HepG2 (cell line): ENCODE measurements around the gene HID1. TPM values are rescaled to one million over a fixed set of nuclear protein-coding genes. Genes with fewer than 3 reads are reported as not detected.

Experiments
- HOXA3 ChIP-seq: sonication (generic); formaldehyde crosslinking; IDR thresholded peaks from 2 replicates; pipeline ENCODE4 v1.5.0; 2020; ENCODE audit warnings: missing genetic modification reagents
- HOXA9 ChIP-seq: sonication (generic); formaldehyde crosslinking; IDR thresholded peaks from 2 replicates; pipeline ENCODE4 v1.8.1; 2022; ENCODE audit warnings: missing genetic modification reagents, mild to moderate bottlenecking, moderate library complexity, borderline replicate concordance
- KDM2A ChIP-seq: sonication (generic); formaldehyde crosslinking; IDR thresholded peaks from 2 replicates; pipeline ENCODE4 v1.4.0; 2020; ENCODE audit warnings: low read depth, missing genetic modification reagents, borderline replicate concordance
- KLF15 ChIP-seq: sonication (generic); formaldehyde crosslinking; IDR thresholded peaks from 2 replicates; pipeline ENCODE4 v1.8.1; 2023; ENCODE audit warnings: borderline replicate concordance, mild to moderate bottlenecking, inconsistent platforms, missing genetic modification reagents, mixed read lengths
- KMT2A ChIP-seq: sonication (generic); formaldehyde crosslinking; IDR thresholded peaks from 2 replicates; pipeline ENCODE4 v1.4.0; 2020; ENCODE audit warnings: missing genetic modification reagents
- MEIS1 ChIP-seq: sonication (generic); formaldehyde crosslinking; IDR thresholded peaks from 2 replicates; pipeline ENCODE4 v1.9.0; 2021; ENCODE audit warnings: mild to moderate bottlenecking, missing genetic modification reagents, moderate library complexity, borderline replicate concordance
- NR2F6 ChIP-seq, 2 experiments: IDR thresholded peaks; 2 replicates each; pipeline ENCODE4 v1.6.1; 2016; ENCODE audit warnings: antibody characterized with exemption in 1 of 2, mild to moderate bottlenecking in 1 of 2
- PATZ1 ChIP-seq: sonication (generic); formaldehyde crosslinking; IDR thresholded peaks from 2 replicates; pipeline ENCODE4 v1.4.0; 2020; ENCODE audit warnings: missing genetic modification reagents
- PRDM10 ChIP-seq: sonication (generic); formaldehyde crosslinking; IDR thresholded peaks from 2 replicates; pipeline ENCODE4 v1.4.0; 2020; ENCODE audit warnings: low read depth, missing genetic modification reagents
- SRSF4 ChIP-seq: fragments of 200-400 bp; formaldehyde crosslinking; IDR thresholded peaks from one replicate; pipeline ENCODE4 v1.6.1; 2018; ENCODE audit warnings: mild to moderate bottlenecking, low read depth, low read length, moderate library complexity; ENCODE audit not compliant: poor library complexity, severe bottlenecking
- TARDBP ChIP-seq: sonication (generic); formaldehyde crosslinking; IDR thresholded peaks from 2 replicates; pipeline ENCODE4 v1.8.0; 2022; ENCODE audit warnings: mild to moderate bottlenecking, missing genetic modification reagents
- ZBTB42 ChIP-seq: sonication (generic); formaldehyde crosslinking; IDR thresholded peaks from 2 replicates; pipeline ENCODE4 v1.5.0; 2020; ENCODE audit warnings: mild to moderate bottlenecking, missing genetic modification reagents
- ZC3H13 ChIP-seq: sonication (generic); formaldehyde crosslinking; IDR thresholded peaks from 2 replicates; pipeline ENCODE4 v1.8.1; 2023; ENCODE audit warnings: mild to moderate bottlenecking, missing genetic modification reagents, moderate library complexity
- ZFP82 ChIP-seq: sonication (generic); formaldehyde crosslinking; IDR thresholded peaks from 2 replicates; pipeline ENCODE4 v1.5.1; 2020; ENCODE audit warnings: mild to moderate bottlenecking, missing genetic modification reagents, borderline replicate concordance
- ZNF501 ChIP-seq: sonication (generic); formaldehyde crosslinking; IDR thresholded peaks from 2 replicates; pipeline ENCODE4 v1.5.1; 2020; ENCODE audit warnings: mild to moderate bottlenecking, moderate library complexity, missing genetic modification reagents
- ZNF574 ChIP-seq: sonication (generic); formaldehyde crosslinking; IDR thresholded peaks from 2 replicates; pipeline ENCODE4 v1.4.0; 2020; ENCODE audit warnings: missing genetic modification reagents
- ZNF713 ChIP-seq: sonication (generic); formaldehyde crosslinking; IDR thresholded peaks from 2 replicates; pipeline ENCODE4 v1.4.0; 2020; ENCODE audit warnings: mild to moderate bottlenecking, missing genetic modification reagents
- ZNF740 ChIP-seq: sonication (generic); formaldehyde crosslinking; IDR thresholded peaks from 2 replicates; pipeline ENCODE4 v1.4.0; 2020; ENCODE audit warnings: missing genetic modification reagents
- ZNF766 ChIP-seq: sonication (generic); formaldehyde crosslinking; IDR thresholded peaks from 2 replicates; pipeline ENCODE4 v1.5.0; 2020; ENCODE audit warnings: missing genetic modification reagents, borderline replicate concordance
- ZNF792 ChIP-seq: IDR thresholded peaks from 2 replicates; pipeline ENCODE4 v1.6.1; 2016
- polyA plus RNA-seq, 8 experiments: library from polyadenylated mRNA; depleted of rRNA in 3 of 8; stranded (reverse) in 7 of 8; unstranded in 1 of 8; fragments of >200 nt; fragmentation: Illumina TruSeq in 4 of 8; extraction: Trizol in 4 of 8; gene quantifications; 2 replicates each; pipeline versions ENCODE4 v1.2.1 to v1.2.3, GENCODE V29; 2011 to 2016; ENCODE audit warnings: low read depth in 4 of 8, missing spikeins in 1 of 8, mixed read lengths in 1 of 8; ENCODE audit not compliant: insufficient read depth in 1 of 8
- total RNA-seq, 5 experiments: library from RNA; depleted of rRNA; stranded (reverse); fragments of >200 nt; fragmentation: Illumina TruSeq; extraction: Trizol; gene quantifications; 2 replicates each; pipeline ENCODE4 v1.2.3, GENCODE V29; 2016; ENCODE audit warnings: low read depth in 1 of 5

Gene HID1
- total and polyA plus RNA-seq, 2 of the 13 experiments (the other 11 are each of a cell fraction or from before 2014, with no cell fraction given): 2.1 to 10.6 TPM

- TF ChIP-seq ZNF574 (CRISPR knock-in tag) (peak; percentile 78), HOXA9 (CRISPR knock-in tag) (peak; percentile 84), SRSF4 (no peak), ZNF713 (CRISPR knock-in tag) (no peak), ZNF740 (CRISPR knock-in tag) (peak; percentile 73; the same call in 1 of the 2 replicates), KDM2A (CRISPR knock-in tag) (peak; percentile 85), KMT2A (CRISPR knock-in tag) (0 out of 2 replicates have a peak, but pooled peaks have one; percentile 40), TARDBP (peak; percentile 82), ZBTB42 (0 out of 2 replicates have a peak, but pooled peaks have one; percentile 46), HOXA3 (CRISPR knock-in tag) (peak; percentile 74), ZNF501 (CRISPR knock-in tag) (no peak), PATZ1 (CRISPR knock-in tag) (peak; percentile 91), ZNF792 (CRISPR knock-in tag) (peak; percentile 80; the same call in 1 of the 2 replicates), NR2F6 (IDR thresholded peaks at IDR 0.05) (peak; percentile 23; the same call in 1 of the 2 replicates), NR2F6 (CRISPR knock-in tag; IDR thresholded peaks at IDR 0.05) (peak; percentile 43; the same call in 1 of the 2 replicates), ZFP82 (CRISPR knock-in tag) (no peak), KLF15 (CRISPR knock-in tag) (peak; percentile 75; the same call in 1 of the 2 replicates), ZC3H13 (CRISPR knock-in tag) (no peak), ZNF766 (CRISPR knock-in tag) (peak; percentile 65; the same call in 1 of the 2 replicates), MEIS1 (CRISPR knock-in tag) (peak; percentile 72), PRDM10 (CRISPR knock-in tag) (peak; percentile 38; the same call in 1 of the 2 replicates)
Observed at GRCh38 chr17:74960570-74961342, 11.8 kb downstream of the HID1 start (continued).
